ENCODE measurements around the gene HMGB3. TPM values are rescaled to one million over a fixed set of nuclear protein-coding genes. Genes with fewer than 3 reads are reported as not detected.

HMGB3 gene
- total RNA-seq, 1 donor, result 5.7 TPM

DNA sequence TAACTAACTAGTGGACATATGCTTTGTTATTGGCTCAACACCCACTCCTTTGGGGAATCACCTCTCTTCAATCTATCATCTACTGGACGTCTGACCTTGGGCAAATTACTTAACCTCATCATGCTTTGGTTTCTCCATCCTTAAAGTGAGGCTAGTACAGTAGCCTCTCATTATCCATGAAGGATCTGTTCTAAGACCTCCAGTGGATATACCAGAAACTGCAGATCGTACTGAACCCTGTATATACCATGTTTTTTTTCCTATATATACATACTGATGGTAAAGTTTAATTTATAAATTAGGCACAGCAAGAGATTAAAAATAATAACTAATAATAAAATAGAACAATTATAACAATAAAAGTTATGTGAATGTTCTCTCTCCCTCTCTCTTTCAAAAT lies 56.2 kb downstream of the HMGB3 start:
- DNase-seq (ENCODE audit: low read depth in 2 of 3, low spot score in 2 of 3), result no peak

Small RNA genes lying within 50 kb of the gene (small RNA-seq; reads per million reads assigned to genes)
- gene RNA5SP525, result not detected
- gene RNU6-383P, result not detected
- not detected for gene RPL12P50

Other genes with a start within 250 kb of the HMGB3 start
- gene CD99L2, start 84.7 kb upstream of the HMGB3 start, total RNA-seq, result 19.9 TPM
- gene GPR50, start 193.2 kb downstream of the HMGB3 start, total RNA-seq, result not detected